GM19035 (cell line): ENCODE data around the gene YARS1.
"Not testable (repeated sequence)": the region's sequence is repeated elsewhere in the genome, so short reads cannot be mapped to it uniquely, and the experiment has no call there.

Experiments used
- ATAC-seq: cut with Tn5 transposase; IDR thresholded peaks from one replicate; pipeline ENCODE4 v1.9.1; 2021; ENCODE audit not compliant: unreplicated experiment

The YARS1 gene

DNA sequence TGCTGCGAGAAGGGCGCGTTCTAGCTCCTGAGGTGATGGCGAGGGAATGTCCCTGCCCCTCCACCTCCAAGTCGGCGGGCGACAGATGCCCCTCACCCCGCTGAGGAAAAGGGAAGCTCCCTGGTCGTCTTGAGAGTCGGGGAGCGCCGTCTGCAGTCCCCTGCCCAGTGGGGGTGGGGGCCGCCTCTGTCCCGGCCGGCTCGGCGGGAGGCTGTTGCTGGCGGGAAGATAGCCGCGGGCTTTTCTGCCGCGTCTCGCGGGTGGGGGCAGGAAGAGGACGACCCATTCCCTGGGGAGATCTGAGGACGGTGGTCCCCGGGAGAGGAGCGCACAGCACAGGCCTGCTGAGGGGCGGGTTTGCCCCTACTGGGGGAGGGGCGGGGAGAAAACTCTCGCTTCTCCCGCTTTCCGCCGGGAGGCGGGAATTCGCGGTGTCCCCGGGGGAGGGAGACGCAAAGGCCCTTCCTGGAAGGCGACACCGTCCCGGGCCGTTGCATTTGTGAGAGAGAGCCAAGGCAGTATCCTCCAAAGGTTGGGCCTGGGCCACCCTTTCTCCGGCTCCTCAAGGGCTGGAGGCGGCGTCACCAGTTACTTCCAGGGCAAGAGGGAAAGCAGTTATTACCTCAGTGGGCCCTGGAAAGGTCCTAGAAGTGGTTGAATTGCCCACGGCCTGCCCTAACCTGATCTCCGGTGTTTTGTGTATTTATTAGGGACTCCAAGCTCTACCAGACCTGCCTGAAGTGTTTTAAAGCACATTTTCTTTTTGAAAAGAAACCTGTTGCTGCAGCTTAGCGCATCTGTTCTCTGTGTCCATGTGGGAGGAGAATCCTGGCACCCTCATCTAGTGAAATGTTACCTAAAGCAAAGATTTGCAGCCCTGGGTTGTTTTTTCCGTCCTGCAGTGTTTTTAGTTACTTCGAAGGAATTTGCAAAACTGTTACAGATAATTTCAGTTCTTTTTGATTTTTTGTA, 943 bp upstream of the YARS1 start:
- ATAC-seq, result peak; percentile 21

DNA sequence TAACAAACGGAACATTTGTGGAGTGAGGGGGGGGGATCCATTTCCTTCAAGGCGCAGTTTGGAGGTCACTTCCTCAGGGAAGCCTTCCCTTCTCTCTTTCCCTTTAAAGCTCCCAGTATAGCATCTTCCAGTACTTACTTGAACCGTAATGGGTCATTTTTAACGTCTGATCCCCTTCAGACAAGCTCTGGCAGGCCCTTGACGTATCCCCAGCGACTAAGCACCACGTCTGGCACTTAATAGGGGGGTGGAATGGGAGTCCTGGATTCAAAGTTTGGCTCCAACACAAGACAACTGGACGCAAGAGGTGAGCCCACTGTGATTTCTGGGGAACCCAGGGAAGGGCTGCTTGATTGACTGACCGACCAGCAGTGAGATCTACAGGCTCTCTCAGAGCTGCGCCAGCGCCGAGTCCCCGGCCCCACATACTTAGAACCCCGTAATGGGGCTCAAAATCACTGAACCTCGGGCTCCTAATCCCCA, 441 bp downstream of the YARS1 start:
- no peak for ATAC-seq

DNA sequence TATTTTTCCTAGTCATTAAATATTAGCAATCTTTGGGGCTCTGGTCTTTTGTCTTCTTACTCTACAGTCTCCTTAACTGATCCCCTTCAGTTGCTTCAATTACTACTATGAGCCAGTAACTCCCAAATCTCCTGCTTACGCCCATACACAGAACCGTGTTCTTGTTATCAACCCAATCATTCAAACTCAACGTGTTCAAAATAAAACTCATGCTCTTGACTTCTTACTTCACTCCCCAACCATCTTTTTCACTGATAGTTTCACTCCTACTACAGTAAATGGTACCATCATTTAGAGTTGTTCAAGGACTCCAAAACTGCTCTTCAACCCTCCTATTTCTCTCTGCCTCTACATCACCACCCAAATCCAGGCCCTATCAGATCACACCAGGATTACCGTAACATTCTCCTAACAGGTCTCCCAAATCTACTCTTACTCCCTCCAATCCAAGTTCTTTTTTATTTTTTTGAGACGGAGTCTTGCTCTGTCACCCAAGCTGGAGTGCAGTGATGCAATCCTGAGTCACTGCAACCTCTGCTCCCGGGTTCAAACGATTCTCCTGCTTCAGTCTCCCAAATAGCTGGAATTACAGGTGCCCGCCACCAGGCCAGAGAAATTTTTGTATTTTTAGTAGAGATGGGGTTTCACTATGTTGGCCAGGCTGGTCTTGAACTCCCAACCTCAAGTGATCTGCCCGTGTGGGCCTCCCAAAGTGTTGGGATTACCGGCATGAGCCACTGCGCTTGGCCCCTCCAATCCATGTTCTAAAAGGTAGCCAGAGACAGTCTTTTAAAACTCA, 3.0 kb downstream of the YARS1 start:
- no peak for ATAC-seq

DNA sequence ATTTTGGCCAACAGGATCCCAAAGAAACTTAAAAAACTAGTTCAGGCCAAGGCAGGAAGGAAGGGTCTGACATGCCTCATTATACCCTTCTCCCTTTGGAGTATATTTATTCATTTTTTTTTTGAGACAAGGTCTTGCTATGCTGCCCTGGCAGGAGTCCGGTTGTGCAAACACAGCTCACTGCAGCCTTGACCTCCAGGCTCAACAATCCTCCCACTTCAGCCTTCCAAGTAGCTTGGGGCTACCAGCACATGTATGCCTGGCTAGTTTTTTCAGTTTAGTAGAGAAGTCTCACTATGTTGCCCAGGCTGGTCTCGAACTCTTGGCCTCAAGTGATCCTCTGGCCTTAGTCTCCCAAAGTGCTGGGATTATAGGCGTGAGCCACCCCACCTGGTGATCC, 5.2 kb downstream of the YARS1 start:
- no peak for ATAC-seq

DNA sequence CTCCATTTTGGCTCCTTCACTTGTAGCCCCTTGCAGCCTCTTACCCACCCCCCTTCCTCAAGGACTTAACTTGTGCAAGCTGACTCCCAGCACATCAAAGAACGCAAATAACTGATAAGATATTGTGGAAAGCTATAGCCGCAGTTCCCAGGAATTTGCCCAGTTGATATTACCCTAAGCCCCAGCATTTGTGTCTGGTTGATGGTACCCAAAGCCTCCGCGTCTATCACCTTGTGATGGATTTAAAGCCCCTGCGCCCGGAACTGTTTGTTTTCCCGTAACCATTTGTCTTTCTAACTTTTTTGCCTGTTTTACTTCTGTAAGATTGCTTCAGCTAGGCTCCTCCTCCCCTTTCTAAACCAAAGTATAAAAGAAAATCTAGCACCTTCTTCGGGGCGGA, 5.9 kb downstream of the YARS1 start:
- ATAC-seq, result no peak

DNA sequence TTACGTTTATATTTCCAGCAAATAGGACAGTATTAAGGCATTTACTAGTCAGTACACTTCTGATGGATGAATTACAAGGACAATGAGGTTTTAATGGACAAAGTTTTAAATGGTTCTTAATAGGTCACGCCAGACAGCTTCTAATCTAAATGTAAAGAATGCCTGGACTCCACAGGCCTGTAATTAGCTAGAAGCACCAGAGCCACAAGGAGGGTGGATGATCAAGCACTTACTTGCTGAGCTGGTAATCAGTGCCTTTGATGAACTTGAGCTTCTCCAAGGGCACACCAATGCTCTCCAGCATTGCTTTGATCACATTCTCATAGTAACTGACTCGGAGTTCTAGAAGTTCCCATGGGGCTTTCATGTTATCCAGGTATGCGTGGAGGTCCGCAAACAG, 6.8 kb downstream of the YARS1 start:
- no peak for ATAC-seq

DNA sequence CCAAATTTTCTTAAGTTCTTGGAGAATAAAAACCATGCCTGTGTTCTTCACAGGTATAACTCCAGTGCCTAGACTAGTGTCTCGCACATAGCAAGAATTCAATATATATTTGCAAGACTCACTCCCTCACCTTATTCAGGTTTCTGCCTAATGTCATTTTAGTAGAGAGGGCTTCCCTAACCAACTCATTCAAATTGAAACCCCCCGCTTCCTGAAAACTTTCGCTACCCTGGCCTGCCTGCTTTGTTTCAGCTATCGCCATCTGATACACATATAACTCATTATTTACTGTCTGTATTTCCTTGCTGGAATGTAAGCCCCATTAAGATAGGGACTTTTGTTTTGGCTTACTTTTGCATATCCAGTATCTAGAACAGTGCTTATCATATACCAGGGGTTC, 8.6 kb downstream of the YARS1 start:
- ATAC-seq, result no peak

DNA sequence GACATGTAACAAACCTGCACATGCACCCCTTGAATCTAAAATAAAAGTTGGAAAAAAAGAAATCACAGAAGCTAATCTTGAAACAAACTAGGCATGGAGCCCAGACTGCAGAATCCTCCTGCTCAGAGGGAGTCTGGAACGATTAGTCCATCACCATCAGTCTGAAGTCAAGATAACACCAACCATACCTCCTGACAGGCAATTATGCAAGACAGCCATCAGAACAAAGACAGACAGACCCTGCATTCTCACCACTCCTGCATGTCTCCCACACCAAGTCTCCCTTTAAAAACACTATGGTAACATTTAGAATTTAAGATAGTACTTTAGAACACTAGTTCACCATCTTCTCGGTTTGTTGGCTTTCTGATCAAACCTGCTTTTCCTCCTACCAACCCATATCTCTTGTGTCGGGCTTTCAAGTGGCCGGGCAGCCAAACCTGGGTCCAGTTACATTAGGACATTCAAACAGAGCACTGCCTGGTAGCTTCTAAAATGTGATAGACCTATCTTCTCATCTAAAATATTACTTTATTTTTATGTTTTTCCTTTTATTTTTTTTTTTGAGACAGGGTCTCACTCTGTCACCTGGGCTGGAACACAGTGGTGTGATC, 10.1 kb downstream of the YARS1 start:
- ATAC-seq, result no peak

DNA sequence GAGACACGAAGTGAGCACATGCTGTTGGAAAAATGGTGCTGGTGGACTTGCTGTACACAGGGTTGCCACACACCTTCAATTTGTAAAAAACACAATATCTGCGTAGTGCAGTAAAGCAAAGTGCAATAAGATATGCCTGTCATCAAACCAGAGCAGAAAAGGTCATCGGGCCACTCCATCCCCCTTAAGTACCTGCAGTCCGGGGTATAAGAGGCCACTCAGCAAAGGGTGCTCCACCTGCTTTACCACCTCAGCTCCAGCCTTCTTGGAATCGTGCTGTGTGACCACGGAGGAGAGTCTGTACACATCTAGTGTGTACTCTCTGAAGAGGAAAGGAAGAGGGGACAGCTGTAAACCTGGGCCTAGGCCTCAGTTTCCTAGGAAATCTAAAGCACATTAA, 10.9 kb downstream of the YARS1 start:
- ATAC-seq, result no peak

DNA sequence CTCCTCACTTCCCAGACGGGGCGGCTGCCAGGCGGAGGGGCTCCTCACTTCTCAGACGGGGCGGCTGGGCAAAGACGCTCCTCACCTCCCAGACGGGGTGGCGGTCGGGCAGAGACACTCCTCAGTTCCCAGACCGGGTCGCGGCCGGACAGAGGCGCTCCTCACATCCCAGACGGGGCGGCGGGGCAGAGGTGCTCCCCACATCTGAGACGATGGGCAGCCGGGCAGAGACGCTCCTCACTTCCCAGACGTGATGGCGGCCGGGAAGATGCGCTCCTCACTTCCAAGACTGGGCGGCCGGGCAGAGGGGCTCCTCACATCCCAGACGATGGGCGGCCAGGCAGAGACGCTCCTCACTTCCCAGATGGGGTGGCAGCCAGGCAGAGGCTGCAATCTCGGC, 12.7 kb downstream of the YARS1 start:
- ATAC-seq, result not testable (repeated sequence)

DNA sequence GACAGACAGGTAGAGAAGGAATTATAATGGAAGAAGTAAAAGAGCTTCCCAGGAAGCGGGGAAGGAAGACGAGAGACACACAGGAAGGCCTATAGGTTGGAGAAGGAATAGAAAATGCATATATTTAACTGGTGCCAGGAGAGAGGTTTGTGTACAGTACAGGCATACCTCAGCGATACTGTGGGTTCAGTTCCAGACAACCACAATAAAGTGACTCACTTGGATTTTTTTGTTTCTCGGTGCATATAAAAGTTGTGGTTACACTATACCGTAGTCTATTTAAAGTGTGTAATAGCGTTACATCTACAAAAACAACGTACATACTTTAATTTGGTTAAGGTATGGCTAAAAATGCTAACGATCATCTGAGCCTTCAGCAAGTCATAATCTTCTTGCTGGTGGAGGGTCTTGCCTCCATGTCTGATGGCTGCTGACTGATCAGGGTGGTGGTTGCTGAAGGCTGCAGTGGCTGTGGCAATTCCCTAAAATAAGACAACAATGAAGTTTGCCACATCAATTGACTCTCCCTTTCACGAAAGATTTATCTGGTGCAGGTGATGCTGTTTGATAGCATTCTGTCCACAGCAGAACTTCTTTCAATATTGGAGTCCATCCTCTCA, 16.0 kb downstream of the YARS1 start:
- ATAC-seq, result no peak

DNA sequence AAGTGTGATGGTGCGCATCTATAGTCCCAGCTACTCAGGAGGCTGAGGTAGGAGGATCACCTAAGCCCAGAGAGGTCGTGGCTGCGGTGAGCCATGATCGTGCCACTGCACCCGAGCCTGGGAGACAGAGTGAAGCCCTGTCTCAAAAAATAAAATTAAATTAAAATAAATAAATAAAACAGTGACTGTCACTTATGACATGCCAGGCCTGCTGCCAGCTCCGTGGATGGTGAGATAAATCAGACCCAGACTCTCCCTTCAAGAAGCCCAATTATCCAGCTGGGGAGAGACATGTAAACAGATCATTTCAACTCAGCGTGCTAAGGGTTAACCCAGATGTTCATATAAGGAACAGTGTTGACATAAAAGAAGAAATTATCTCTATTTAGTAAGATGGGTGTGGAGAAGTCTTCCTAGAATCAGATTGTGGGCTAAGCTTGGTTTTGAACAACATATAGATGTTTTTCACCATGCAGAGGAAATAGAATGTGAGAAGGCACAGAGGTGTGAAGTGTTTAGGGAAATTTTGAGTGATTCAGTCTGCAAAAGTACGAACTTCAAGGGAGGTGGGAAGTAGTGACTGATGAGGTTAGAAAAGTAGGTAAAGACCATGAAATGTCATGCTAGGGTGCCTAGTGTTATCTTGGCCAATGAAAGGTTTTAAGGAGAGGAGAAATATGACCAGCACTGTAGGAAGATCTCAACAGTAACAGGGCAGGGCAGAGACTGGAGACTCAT, 18.3 kb downstream of the YARS1 start:
- ATAC-seq, result no peak

DNA sequence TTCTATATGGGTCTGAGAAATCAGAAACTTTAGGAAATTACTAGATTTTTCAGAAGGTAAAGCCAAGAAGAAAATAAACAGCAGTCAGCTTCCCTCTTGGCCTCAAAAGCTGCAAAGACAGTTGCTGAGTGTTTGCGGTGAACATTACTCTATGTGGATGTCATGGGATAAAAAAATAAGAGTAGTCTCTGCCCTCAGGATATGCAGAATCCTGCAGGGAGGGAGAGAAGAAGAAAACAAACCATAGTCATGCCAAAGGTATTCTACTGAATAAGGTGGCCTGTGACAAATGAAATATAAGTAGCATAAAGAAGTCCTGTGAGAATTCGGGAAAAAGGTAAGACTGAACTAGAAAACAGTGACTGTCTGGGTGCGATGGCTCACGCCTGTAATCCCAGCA, 19.0 kb downstream of the YARS1 start:
- ATAC-seq, result no peak

DNA sequence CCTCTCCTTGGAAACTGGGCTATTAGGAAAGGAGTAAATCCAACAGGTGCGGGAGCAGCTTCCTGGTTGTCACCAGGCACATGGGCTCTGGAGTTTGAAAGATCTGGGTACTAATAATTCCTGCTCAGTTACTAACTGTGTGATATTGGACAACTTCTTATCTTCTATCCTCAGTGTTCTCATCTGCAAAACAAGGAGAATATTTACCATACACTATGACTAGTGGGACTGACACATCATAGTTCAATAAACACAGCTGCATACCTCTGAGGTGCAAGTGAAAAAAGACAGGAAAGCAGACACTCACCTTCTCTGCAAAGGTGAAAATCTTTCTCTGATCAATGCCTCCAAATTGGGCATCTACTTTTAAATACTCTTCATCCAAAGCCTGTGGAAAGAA, 19.7 kb downstream of the YARS1 start:
- no peak for ATAC-seq

DNA sequence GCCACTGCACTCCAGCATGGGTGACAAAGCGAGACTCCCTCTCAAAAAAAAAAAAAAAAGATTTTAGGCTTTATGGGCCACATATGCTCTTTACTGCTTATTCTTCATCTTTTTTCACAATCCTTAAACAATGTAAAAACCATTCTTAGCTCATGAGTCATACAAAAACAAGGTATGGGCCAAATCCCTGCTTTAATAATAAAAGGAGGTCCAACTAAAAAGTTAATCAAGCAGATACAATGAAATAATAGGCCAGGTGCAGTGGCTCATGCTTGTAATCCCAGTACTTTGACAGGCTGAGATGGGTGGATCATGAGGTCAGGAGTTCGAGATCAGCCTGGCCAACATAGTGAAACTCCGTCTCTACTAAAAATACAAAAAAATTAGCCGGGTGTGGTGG, 21.4 kb downstream of the YARS1 start:
- not testable (repeated sequence) for ATAC-seq

DNA sequence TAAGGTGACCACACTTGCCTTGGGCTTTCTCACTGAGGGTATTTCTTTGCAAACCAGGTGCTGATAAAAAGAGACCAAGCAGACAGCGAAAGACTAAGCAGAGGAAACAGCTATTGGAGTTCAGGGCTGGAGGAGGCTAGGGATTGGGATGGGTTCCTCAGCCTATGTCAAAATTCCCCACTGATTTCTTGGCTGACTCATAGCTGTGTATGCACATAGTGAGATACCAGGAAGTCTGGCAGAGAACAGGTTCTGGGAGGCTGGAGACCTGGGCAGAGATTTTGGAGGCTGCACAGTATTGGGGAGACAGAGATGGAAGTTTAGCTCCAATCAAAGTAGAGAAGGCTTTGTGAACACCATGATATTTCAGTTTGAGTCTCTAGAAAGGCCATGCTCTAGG, 25.3 kb downstream of the YARS1 start:
- no peak for ATAC-seq

DNA sequence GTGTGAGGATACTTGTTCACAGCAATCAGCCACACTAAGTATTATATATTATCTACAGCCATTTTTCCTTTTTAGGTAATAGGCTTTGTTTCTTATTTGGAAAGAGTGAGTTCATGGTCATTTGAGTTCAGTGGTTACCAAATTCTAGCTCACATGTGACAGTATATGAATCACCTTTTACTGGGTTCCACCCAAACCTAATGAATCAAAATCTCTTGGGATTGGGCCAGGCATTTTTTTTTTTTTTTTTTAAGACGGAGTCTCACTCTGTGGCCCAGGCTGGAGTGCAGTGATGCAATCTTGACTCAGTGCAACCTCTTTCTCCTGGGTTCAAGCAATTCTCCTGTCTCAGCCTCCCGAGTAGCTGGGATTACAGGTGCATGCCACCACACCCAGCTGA, 27.8 kb downstream of the YARS1 start:
- ATAC-seq, result not testable (repeated sequence)

DNA sequence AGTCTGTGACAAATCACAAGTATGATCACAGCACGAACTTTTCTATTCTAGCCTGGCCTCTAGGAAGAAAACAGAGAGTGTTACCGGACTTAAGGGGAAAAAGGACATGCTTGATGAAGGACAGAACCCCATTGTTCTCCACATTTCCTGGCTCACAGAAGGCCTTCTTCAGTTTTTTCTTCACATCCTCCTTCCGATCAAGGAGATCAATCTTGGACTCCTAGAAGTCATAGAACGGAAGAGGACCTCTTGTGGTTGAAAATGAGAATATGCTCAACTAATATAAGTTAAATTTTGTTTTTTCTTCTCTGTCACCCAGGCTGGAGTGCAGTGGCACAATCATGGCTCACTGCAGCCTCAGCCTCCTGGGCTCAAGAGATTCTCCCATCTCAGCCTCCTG, 30.3 kb downstream of the YARS1 start:
- ATAC-seq, result no peak

DNA sequence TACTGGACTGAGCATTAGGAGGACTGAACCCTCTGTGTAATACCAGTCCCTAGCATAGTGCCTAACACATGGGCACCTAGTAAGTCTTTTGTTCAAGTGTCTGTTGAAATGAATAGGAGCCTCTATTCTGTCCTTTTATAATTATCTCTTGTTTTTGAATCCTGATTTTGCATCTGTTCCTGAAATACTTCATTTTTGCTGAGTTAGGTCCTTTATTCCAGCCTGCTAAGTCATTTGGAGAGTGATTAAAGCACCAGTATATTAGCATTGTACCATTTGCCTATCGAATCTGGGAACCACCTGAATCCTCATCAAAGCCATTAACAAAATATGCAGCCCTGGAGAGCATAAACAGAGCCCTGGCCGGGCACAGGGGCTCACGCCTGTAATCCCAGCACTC, 32.3 kb downstream of the YARS1 start:
- ATAC-seq, result no peak

DNA sequence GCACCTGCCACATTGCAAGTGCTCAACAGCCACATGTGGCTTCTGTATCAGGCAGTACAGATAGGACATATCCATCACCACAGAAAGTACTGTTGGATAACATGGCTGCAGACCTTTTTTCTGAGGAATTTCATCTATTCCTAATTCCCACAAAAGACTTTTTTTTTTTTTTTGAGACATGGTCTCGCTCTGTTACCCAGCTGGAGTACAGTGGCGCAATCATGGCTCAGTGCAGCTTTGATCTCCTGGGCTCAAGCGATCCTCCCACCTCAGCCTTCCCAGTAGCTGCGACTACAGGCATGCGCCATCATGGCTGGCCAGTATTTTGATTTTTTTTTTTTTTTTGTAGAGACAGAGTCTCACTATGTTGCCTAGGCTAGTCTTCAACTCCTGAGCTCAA, 33.3 kb downstream of the YARS1 start:
- no peak for ATAC-seq
